Endothelial cell of umbilical vein (primary cell): Measurements from ENCODE around the gene FAM120AOS.

ENCODE experiments used
- EZH2 ChIP-seq: IDR thresholded peaks from 2 replicates; pipeline ENCODE4 v1.6.1; 2012; ENCODE audit warnings: borderline replicate concordance, low read depth, mild to moderate bottlenecking, moderate library complexity, low read length, inconsistent platforms; ENCODE audit not compliant: severe bottlenecking
- POLR2A ChIP-seq: IDR thresholded peaks from 2 replicates; pipeline ENCODE4 v1.6.1; 2012; ENCODE audit warnings: low read depth, mild to moderate bottlenecking, control low read depth, low read length
- POLR2AphosphoS5 ChIP-seq: IDR thresholded peaks from 2 replicates; pipeline ENCODE4 v1.6.1; 2012; ENCODE audit warnings: low read depth, mild to moderate bottlenecking, control low read depth, low read length, moderate library complexity; ENCODE audit not compliant: insufficient read depth

- no peak for TF ChIP-seq EZH2
- TF ChIP-seq POLR2AphosphoS5 = no peak
- no peak for TF ChIP-seq POLR2A
Measured at GRCh38 chr9:93486268-93486667, 32.9 kb upstream of the FAM120AOS start.
